Duodenal mucosa (tissue), 2 donors: ENCODE measurements around the gene MTHFSD.
"Not testable (repeated sequence)": the region's sequence is repeated elsewhere in the genome, so short reads cannot be mapped to it uniquely, and the experiment has no call there.

Source experiments
- H3K27ac ChIP-seq: one replicate; pipeline ENCODE4 v1.7.0; 2013; ENCODE audit warnings: low read depth, low read length
- H3K27me3 ChIP-seq, 2 donors: one replicate each; pipeline ENCODE4 v1.7.0; 2013; ENCODE audit warnings: low read length in 2 of 2, control low read depth in 1 of 2; ENCODE audit not compliant: insufficient read depth in 2 of 2, control insufficient read depth in 1 of 2
- H3K36me3 ChIP-seq, 2 donors: one replicate each; pipeline ENCODE4 v1.7.0; 2013; ENCODE audit warnings: low read length in 2 of 2, control low read depth in 1 of 2; ENCODE audit not compliant: insufficient read depth in 2 of 2, control insufficient read depth in 1 of 2
- H3K4me1 ChIP-seq, 2 donors: one replicate each; pipeline ENCODE4 v1.7.0; 2013; ENCODE audit warnings: low read length in 2 of 2, control low read depth in 1 of 2; ENCODE audit not compliant: insufficient read depth in 2 of 2, control insufficient read depth in 1 of 2
- H3K4me3 ChIP-seq, 2 donors: one replicate each; pipeline ENCODE4 v1.7.0; 2013; ENCODE audit warnings: low read length in 2 of 2, low read depth in 1 of 2
- H3K9ac ChIP-seq, 2 donors: one replicate each; pipeline ENCODE4 v1.7.0; 2013; ENCODE audit warnings: low read length in 2 of 2, low read depth in 1 of 2
- H3K9me3 ChIP-seq, 2 donors: one replicate each; pipeline ENCODE4 v1.7.0; 2013; ENCODE audit warnings: low read length in 2 of 2, control low read depth in 1 of 2; ENCODE audit not compliant: control insufficient read depth in 1 of 2

Gene MTHFSD

DNA sequence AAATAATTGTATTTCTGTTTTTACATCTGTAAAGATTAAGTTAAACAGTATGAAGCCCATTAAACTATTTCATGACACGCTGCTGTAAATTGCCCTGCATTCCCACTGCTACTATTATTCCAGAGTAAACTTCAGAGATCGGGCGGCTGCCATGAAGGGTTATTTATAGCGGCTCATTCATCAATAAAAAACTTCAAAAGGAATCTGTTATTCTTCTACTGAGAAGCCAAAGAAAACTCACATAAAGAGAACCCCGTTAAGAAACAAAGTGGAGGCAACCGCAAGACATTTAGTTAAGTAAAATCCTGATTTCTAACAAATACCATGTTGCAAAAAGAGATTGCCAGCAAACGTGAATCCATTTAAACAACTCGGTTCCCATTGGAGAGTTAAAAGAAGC, 39.7 kb upstream of the MTHFSD start:
- Histone ChIP-seq H3K9ac (no peak overlapping the region), H3K27ac (no peak overlapping the region), H3K9me3 (no peaks in the 10 kb centered on the region), H3K36me3 (no peaks in the 10 kb centered on the region), H3K4me3 (no peak overlapping the region), H3K27me3 (peaks cover 4 to 5% of the 10 kb centered on the region in 2 donors), H3K4me1 (no peaks in the 10 kb centered on the region)

DNA sequence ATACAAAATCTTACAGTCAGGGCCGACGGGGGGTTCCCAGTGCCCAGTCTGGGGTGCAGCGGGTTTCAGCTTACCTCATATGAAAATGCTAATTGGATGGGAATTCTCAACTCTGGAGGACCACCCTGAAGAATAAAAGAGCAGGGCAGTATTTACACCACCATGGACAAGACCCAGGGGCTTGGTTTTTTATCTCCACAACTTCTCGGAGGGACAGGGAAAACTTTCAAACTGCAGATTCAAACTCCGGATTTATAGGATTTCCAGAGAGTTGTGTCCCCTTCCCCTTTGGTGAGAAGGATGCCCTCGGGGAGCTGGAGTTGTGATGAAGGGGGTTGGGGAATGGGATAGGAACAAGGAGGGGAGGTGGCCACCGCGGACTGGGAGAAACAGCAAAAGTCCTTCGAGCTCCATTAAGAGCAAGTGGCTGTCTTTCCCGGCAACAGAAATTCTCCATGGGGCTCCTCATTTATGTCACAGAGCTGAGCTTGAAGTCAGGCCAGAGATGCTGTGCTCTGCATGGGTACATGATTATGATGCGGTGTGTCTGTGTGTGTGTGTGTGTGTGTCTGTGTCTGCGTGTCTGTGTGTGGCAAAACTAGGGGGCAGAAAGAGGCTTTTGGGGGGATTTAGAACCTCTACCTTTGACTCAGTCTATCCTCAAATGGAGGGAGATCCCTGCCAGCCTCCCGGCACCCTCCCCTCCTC, 39.0 kb upstream of the MTHFSD start:
- Histone ChIP-seq H3K4me3 (no peak overlapping the region), H3K9ac (no peak overlapping the region), H3K4me1 (no peaks in the 10 kb centered on the region), H3K27ac (no peak overlapping the region), H3K9me3 (no peaks in the 10 kb centered on the region), H3K27me3 (peaks cover 4 to 5% of the 10 kb centered on the region in 2 donors), H3K36me3 (no peaks in the 10 kb centered on the region)

DNA sequence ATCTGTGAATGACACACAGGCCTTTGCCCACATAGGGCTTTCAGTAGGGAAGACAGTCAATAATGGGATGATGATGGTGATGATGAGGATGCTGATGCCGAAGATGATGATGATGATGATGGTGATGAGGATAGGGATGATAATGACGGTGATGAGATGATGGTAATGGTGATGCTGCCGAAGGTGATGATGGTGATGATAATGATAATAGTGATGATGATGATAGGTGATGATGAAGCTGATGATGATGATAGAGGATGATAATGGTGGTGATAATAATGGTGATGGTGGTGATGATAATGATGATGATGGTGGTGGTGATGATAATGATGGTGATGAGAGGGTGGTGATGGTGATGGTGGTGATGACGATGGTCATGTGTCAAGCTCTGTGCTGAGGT, 36.2 kb upstream of the MTHFSD start:
- Histone ChIP-seq H3K9me3 (no peaks in the 10 kb centered on the region), H3K36me3 (no peaks in the 10 kb centered on the region), H3K4me3 (no peak overlapping the region), H3K27ac (no peak overlapping the region), H3K9ac (no peak overlapping the region), H3K27me3 (peaks cover 4 to 5% of the 10 kb centered on the region in 2 donors), H3K4me1 (no peaks in the 10 kb centered on the region)

DNA sequence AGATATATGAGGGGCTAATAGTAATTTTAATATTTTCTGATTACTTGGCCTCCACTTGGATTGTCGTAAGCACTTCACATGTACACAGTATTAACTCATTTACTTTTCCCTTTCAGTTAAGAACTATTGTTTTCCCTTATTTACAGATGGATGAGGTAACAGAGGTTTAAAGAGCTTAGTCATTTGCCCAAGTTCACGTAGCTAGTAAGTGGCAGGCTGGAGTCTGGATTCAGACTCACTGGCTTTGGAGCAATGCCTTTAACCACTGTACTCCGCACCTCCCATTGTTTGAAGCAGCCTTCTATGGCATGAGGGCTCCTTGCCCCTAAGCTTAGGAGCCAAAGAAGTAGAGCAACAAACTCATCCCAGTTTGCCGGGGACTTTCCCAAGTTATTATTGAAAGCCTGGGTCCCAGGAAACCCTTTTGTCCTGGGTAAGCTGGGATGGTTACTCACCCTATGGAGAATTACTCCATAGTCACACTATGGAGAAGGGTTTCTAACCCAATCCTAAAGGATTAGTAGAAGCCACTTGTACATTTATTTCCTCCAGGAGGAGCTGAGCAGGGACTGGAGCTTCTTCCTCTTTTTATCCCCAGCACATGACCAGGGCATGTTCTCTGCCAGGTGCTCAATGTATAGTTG, 35.6 kb upstream of the MTHFSD start:
- no peaks in the 10 kb centered on the region for H3K9me3 ChIP-seq
- H3K27me3 ChIP-seq, result peaks cover 2 to 5% of the 10 kb centered on the region in 2 donors
- no peaks in the 10 kb centered on the region for H3K4me1 ChIP-seq
- H3K9ac ChIP-seq, result no peak overlapping the region
- H3K27ac ChIP-seq, result no peak overlapping the region
- no peak overlapping the region for H3K4me3 ChIP-seq
- H3K36me3 ChIP-seq, result no peaks in the 10 kb centered on the region

DNA sequence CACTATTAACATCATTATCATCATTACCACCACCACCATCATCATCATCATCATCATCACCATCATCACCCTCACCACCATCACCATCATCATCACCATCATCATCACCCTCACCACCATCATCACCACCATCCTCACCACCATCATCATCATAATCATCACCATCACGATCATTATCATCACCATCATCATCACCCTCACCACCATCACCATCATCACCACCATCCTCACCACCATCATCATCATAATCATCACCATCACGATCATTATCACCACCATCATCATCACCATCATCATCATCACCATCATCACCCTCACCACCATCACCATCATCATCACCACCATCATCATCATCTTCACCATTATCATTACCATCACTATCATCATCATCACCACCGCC, 32.9 kb upstream of the MTHFSD start:
- not testable (repeated sequence) for H3K27me3 ChIP-seq, H3K9me3 ChIP-seq, H3K9ac ChIP-seq, H3K4me3 ChIP-seq, H3K4me1 ChIP-seq, H3K27ac ChIP-seq, H3K36me3 ChIP-seq

DNA sequence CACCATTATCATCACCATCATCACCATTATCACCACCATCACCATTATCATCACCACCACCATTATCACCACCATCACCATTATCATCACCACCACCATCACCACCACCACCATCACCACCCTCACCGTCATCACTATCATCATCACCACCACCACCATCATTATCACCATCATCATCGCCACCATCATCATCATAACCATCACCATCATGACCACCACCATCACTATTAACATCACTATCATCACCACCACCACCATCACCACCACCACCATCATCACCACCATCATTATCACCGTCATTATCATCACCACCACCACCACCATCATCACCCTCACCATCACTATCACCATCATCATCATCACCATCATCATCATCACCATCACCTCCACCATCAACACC, 32.5 kb upstream of the MTHFSD start:
- H3K4me3 ChIP-seq, result no peak overlapping the region
- no peaks in the 10 kb centered on the region for H3K9me3 ChIP-seq
- H3K36me3 ChIP-seq, result no peaks in the 10 kb centered on the region
- peaks cover 0 to 3% of the 10 kb centered on the region in 2 donors for H3K4me1 ChIP-seq
- no peak overlapping the region for H3K9ac ChIP-seq
- H3K27ac ChIP-seq, result no peak overlapping the region
- peaks cover 0 to 8% of the 10 kb centered on the region in 2 donors for H3K27me3 ChIP-seq

DNA sequence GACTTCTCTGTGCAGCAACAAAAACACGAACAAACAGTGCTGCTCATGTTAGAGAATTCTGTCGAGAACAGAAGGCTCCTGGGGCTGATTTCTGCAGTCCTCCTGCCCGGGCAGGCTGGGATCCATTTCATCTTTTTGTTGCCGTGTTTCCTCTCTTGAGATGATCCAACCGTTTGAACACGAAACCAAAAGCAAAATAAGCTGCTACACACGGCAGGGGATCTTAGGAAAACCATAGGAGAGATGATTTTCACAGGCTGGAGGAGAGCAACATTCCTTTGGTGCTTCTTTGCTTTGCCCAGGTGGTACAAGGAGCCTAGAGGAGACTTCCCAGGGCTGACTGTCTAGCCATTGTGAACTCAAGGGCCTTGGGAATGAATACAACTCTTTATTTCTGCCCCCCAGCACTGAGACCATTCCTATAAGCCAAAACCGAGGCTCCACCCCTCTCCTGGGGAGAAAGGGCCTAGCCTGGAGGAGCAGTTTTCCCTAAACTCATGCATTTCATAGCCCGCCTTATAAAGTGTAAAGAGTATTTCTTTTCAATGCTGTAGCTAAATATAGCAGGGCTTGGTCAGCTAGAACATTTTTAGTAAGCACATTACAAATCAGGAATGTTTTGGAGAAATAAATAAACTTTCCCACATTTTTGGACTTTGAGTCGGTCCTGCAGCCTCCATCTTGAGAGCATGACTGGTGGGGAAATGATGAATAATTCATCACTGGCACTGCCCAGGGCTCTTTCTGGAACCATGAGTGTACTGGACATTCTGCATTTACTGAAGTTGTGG, 31.0 kb upstream of the MTHFSD start:
- peaks cover 0 to 18% of the 10 kb centered on the region in 2 donors for H3K27me3 ChIP-seq
- H3K27ac ChIP-seq, result peak overlapping the region; percentile 48

DNA sequence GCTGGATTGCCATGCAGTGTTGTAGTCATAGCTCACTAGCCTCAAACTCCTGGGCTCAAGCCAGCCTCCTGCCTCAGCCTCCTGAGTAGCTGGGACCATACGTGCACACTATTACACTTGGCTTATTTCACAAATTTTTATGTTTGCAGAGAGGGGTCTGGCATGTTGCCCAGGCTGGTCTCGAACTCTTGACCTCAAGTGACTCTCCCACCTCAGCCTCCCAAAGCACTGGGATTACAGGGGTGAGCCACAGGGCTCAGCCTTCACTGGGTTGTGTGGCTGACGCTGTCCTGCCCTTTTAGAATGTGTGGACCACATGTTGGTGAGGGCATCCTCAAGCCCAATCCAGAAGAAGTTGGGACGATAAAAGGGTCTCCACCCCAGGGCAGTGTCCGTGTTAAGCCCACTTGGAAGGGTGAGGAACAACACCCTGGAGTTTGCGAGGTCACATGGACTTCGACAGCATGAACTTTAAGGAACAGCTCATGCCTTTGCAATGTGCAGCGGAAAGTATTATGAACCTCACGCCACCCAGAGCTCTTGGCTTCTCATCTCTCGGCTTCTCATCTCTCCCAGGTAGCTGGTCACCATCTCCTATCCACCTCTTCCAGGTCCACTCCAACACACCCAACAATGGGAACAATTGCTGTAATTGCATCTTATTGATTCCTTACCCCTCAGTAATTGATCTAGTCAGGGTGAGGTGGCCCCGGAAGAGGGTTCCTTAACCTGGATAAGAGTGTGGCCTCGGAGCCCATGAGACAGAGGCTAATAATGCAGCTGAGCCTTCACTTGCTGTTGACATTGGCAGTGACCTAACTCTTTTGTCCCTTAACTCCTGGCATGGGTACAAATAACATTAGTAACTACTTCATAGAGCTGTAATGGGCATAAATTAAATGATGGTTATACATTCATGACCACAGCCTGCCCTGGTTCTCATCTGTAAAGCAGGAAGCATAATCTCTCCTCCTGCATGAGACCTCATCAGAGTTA, 30.0 kb upstream of the MTHFSD start:
- no peaks in the 10 kb centered on the region for H3K9me3 ChIP-seq
- peaks cover 1 to 25% of the 10 kb centered on the region in 2 donors for H3K27me3 ChIP-seq
- peaks cover 0 to 3% of the 10 kb centered on the region in 2 donors for H3K4me1 ChIP-seq
- H3K27ac ChIP-seq, result peak overlapping the region; percentile 48
- no peak overlapping the region for H3K9ac ChIP-seq
- H3K4me3 ChIP-seq, result no peak overlapping the region
- H3K36me3 ChIP-seq, result no peaks in the 10 kb centered on the region

More for the DNA sequence above, 31.0 kb upstream of the MTHFSD start:
- Histone ChIP-seq H3K4me3 (no peak overlapping the region), H3K4me1 (peaks cover 0 to 3% of the 10 kb centered on the region in 2 donors), H3K9me3 (no peaks in the 10 kb centered on the region), H3K36me3 (no peaks in the 10 kb centered on the region), H3K9ac (no peak overlapping the region)

DNA sequence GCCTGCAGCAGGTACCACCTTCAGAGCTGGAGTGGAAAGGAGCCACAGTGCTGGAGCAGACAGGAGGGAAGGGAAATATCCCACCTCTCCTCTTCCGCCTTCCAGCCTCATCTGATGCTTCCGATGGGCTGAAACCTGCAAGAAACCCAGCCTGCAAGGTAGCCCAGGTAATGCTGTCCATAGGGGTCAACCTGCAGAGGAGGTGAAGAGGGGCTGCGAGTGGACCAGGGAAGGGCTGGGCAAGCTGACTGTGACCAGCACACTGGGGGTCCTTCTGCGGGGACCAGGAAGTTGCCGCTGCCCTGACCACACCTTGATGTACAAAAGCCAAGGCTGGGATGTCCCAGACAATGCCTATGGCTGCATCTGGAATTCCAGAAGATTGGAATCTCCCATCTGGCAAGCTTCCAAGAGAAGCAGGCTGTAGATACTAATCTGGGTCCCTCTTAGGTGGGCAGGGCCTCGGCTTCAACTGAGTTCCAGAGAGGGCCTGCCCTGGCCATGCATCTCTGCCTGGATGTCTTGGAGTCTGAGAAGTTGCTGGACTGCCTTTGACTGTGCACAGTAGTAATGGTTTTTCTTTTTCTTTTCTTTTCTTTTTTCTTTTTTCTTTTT, 29.1 kb upstream of the MTHFSD start:
- H3K27me3 ChIP-seq, result peaks cover 8 to 33% of the 10 kb centered on the region in 2 donors
- no peaks in the 10 kb centered on the region for H3K36me3 ChIP-seq
- H3K27ac ChIP-seq, result no peak overlapping the region
- H3K4me3 ChIP-seq, result no peak overlapping the region
- no peak overlapping the region for H3K9ac ChIP-seq
- peaks cover 0 to 3% of the 10 kb centered on the region in 2 donors for H3K4me1 ChIP-seq
- no peaks in the 10 kb centered on the region for H3K9me3 ChIP-seq
